ENCODE measurements around the gene ARHGAP11A. TPM values are rescaled to one million over a fixed set of nuclear protein-coding genes. Genes with fewer than 3 reads are reported as not detected.

ARHGAP11A gene
- total and polyA plus RNA-seq, 9 of the 15 experiments (the other 6 are each of a cell fraction or from before 2014, with no cell fraction given) = 17.5 to 92.5 (median 61.1) TPM

DNA sequence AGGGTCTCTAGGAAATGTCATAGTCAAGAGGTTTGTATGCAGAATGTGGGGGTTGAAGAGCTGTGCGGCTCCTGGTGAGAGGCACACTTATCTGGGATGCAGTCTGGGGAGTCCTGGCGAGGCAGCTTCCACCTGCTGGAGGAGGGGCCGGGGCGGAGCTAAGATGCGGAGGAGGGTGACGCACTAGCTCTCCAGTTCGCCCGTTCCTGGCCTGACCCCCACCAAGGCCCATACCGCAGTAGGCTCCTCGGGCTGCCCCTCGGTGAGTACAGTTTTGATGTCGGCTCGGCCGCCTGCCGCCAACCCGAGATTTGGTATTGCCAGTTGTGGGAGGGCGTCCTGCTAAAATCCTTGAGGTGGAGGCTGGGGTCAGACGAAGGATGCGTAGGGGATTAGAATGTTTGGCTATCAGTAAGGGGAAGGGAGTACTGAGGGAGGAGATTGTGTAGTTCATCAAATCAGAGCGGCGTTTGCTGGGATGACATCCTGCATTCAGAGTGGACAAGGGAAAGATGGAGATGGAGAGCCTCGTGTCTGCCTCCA, 26.3 kb downstream of the ARHGAP11A start, which contains the start of gene SCG5 (continued):
- TF ChIP-seq MBD2 (IDR thresholded peaks at IDR 0.05; ENCODE audit: borderline replicate concordance, low read depth) (no peak), ETV6 (IDR thresholded peaks at IDR 0.05; ENCODE audit: borderline replicate concordance in 1 of 2, low read depth in 2 of 2, low read length in 1 of 2) (no peak), ETV6 (CRISPR knock-in tag; IDR thresholded peaks at IDR 0.05; ENCODE audit: borderline replicate concordance) (no peak), ZNF408 (CRISPR knock-in tag; IDR thresholded peaks at IDR 0.05; ENCODE audit: low read depth) (no peak), DMBX1 (CRISPR knock-in tag; IDR thresholded peaks at IDR 0.05; ENCODE audit: borderline replicate concordance) (no peak), HNRNPLL (IDR thresholded peaks at IDR 0.05; ENCODE audit: low read depth, low read length, poor library complexity, severe bottlenecking) (no peak), FOXJ3 (CRISPR knock-in tag; IDR thresholded peaks at IDR 0.05) (no peak), CHCHD3 (CRISPR knock-in tag; IDR thresholded peaks at IDR 0.05) (no peak), DNMT1 (IDR thresholded peaks at IDR 0.05) (0 out of 2 replicates have a peak, but pooled peaks have one; percentile 83), MYBL2 (IDR thresholded peaks at IDR 0.05; ENCODE audit: low read depth) (no peak), MYBL2 (CRISPR knock-in tag; IDR thresholded peaks at IDR 0.05; ENCODE audit: borderline replicate concordance) (no peak), SMARCC2 (IDR thresholded peaks at IDR 0.05; ENCODE audit: low read depth) (no peak), TFAM (CRISPR knock-in tag; conservative IDR thresholded peaks at IDR 0.05) (no peak), ZNF274 (IDR thresholded peaks at IDR 0.05; ENCODE audit: borderline replicate concordance, low read depth, low read length) (no peak), SPI1 (IDR thresholded peaks at IDR 0.05; ENCODE audit: borderline replicate concordance, low read depth, low read length) (no peak), CBFB (CRISPR knock-in tag; IDR thresholded peaks at IDR 0.05) (no peak), CHD4 (IDR thresholded peaks at IDR 0.05; ENCODE audit: insufficient read depth, insufficient replicate concordance, low read depth, low read length, poor library complexity, severe bottlenecking) (no peak), POLR3A (IDR thresholded peaks at IDR 0.05; ENCODE audit: borderline replicate concordance, extremely low read depth, insufficient read depth, insufficient read length) (no peak)
- TF ChIP-seq, protein P1, sequence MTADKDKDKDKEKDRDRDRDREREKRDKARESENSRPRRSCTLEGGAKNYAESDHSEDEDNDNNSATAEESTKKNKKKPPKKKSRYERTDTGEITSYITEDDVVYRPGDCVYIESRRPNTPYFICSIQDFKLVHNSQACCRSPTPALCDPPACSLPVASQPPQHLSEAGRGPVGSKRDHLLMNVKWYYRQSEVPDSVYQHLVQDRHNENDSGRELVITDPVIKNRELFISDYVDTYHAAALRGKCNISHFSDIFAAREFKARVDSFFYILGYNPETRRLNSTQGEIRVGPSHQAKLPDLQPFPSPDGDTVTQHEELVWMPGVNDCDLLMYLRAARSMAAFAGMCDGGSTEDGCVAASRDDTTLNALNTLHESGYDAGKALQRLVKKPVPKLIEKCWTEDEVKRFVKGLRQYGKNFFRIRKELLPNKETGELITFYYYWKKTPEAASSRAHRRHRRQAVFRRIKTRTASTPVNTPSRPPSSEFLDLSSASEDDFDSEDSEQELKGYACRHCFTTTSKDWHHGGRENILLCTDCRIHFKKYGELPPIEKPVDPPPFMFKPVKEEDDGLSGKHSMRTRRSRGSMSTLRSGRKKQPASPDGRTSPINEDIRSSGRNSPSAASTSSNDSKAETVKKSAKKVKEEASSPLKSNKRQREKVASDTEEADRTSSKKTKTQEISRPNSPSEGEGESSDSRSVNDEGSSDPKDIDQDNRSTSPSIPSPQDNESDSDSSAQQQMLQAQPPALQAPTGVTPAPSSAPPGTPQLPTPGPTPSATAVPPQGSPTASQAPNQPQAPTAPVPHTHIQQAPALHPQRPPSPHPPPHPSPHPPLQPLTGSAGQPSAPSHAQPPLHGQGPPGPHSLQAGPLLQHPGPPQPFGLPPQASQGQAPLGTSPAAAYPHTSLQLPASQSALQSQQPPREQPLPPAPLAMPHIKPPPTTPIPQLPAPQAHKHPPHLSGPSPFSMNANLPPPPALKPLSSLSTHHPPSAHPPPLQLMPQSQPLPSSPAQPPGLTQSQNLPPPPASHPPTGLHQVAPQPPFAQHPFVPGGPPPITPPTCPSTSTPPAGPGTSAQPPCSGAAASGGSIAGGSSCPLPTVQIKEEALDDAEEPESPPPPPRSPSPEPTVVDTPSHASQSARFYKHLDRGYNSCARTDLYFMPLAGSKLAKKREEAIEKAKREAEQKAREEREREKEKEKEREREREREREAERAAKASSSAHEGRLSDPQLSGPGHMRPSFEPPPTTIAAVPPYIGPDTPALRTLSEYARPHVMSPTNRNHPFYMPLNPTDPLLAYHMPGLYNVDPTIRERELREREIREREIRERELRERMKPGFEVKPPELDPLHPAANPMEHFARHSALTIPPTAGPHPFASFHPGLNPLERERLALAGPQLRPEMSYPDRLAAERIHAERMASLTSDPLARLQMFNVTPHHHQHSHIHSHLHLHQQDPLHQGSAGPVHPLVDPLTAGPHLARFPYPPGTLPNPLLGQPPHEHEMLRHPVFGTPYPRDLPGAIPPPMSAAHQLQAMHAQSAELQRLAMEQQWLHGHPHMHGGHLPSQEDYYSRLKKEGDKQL (CRISPR knock-in tag; IDR thresholded peaks at IDR 0.05; ENCODE audit: borderline replicate concordance) = no peak
- TF ChIP-seq, protein P2, sequence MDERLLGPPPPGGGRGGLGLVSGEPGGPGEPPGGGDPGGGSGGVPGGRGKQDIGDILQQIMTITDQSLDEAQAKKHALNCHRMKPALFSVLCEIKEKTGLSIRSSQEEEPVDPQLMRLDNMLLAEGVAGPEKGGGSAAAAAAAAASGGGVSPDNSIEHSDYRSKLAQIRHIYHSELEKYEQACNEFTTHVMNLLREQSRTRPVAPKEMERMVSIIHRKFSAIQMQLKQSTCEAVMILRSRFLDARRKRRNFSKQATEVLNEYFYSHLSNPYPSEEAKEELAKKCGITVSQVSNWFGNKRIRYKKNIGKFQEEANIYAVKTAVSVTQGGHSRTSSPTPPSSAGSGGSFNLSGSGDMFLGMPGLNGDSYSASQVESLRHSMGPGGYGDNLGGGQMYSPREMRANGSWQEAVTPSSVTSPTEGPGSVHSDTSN (CRISPR knock-in tag; IDR thresholded peaks at IDR 0.05; ENCODE audit: low read depth) = no peak
- TF ChIP-seq, protein P2 (tag; conservative IDR thresholded peaks at IDR 0.05; ENCODE audit: low read depth) = no peak
